KMS-11 (cell line): Measurements from ENCODE around the gene AASDH.

Experiments used
- H2AFZ ChIP-seq: fragments of 200-600 bp; sonication (generic); 2 replicates; pipeline ENCODE4 v1.6.1; 2016; ENCODE audit warnings: antibody characterized with exemption, mixed run types, low read depth
- H3K27ac ChIP-seq: fragments of 200-600 bp; sonication (generic); 2 replicates; pipeline ENCODE4 v1.6.1; 2016; ENCODE audit warnings: mild to moderate bottlenecking, mixed run types
- H3K27me3 ChIP-seq: fragments of 200-600 bp; sonication (generic); 2 replicates; pipeline ENCODE4 v1.6.1; 2017; ENCODE audit warnings: mild to moderate bottlenecking, low read depth, mixed run types, moderate library complexity; ENCODE audit not compliant: insufficient read depth
- H3K36me3 ChIP-seq: fragments of 200-600 bp; sonication (generic); 2 replicates; pipeline ENCODE4 v1.6.1; 2017; ENCODE audit warnings: mild to moderate bottlenecking, mixed run types; ENCODE audit not compliant: insufficient read depth
- H3K4me1 ChIP-seq: fragments of 200-600 bp; sonication (generic); 2 replicates; pipeline ENCODE4 v1.6.1; 2016; ENCODE audit warnings: mild to moderate bottlenecking, low read depth, mixed run types; ENCODE audit not compliant: poor library complexity, severe bottlenecking
- H3K4me2 ChIP-seq: fragments of 200-600 bp; sonication (generic); 2 replicates; pipeline ENCODE4 v1.7.0; 2016; ENCODE audit warnings: mild to moderate bottlenecking, mixed run types
- H3K4me3 ChIP-seq: fragments of 200-600 bp; sonication (generic); IDR thresholded peaks from 2 replicates; pipeline ENCODE4 v1.6.1; 2017; ENCODE audit warnings: low read depth, low read length, mixed read lengths; ENCODE audit not compliant: insufficient read depth
- H3K79me2 ChIP-seq: fragments of 200-600 bp; sonication (generic); 2 replicates; pipeline ENCODE4 v1.6.1; 2016; ENCODE audit warnings: low read depth, mixed run types; ENCODE audit not compliant: insufficient read depth
- H3K9ac ChIP-seq: fragments of 200-600 bp; sonication (generic); 2 replicates; pipeline ENCODE4 v1.6.1; 2016; ENCODE audit warnings: mild to moderate bottlenecking, mixed run types
- H4K20me1 ChIP-seq: fragments of 200-600 bp; sonication (generic); 2 replicates; pipeline ENCODE4 v1.6.1; 2016; ENCODE audit warnings: mild to moderate bottlenecking, mixed run types; ENCODE audit not compliant: insufficient read depth
- TF ChIP-seq, protein P1 (sequence below): fragments of 200-600 bp; sonication (generic); conservative IDR thresholded peaks from 2 replicates; pipeline ENCODE4 v1.6.1; 2017; ENCODE audit warnings: low read depth, mild to moderate bottlenecking, antibody characterized with exemption, low read length, moderate library complexity, mixed read lengths

AASDH gene

DNA sequence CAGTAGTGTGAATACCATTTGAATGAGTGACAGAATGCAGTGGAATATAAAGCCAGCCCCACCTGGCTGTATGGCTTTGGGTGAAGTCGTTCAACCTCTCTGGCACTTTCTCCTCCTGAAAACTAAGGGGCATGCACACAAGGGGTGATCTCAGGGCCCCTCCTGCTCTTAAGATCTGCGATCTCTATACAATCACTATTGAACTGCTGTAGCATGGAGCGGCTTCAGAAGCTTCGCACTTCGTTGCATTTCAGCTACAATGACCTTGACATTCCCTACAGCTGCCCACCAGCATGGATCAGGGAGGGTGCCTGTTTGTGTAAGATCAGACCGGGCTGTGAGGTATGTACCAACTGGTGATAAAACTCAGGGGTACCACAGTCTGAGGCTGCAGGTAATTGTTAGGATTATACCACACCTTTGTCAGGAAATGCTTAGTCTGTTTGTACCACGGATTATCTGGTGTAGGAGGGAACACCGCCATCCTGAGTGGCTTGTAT, 85.2 kb downstream of the AASDH start:
- H4K20me1 ChIP-seq, result no peaks in the 10 kb centered on the region
- TF ChIP-seq, protein P1, sequence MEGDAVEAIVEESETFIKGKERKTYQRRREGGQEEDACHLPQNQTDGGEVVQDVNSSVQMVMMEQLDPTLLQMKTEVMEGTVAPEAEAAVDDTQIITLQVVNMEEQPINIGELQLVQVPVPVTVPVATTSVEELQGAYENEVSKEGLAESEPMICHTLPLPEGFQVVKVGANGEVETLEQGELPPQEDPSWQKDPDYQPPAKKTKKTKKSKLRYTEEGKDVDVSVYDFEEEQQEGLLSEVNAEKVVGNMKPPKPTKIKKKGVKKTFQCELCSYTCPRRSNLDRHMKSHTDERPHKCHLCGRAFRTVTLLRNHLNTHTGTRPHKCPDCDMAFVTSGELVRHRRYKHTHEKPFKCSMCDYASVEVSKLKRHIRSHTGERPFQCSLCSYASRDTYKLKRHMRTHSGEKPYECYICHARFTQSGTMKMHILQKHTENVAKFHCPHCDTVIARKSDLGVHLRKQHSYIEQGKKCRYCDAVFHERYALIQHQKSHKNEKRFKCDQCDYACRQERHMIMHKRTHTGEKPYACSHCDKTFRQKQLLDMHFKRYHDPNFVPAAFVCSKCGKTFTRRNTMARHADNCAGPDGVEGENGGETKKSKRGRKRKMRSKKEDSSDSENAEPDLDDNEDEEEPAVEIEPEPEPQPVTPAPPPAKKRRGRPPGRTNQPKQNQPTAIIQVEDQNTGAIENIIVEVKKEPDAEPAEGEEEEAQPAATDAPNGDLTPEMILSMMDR, result no peak
- H3K4me3 ChIP-seq, result no peak overlapping the region
- no peak overlapping the region for H3K9ac ChIP-seq
- H3K4me1 ChIP-seq, result no peaks in the 10 kb centered on the region
- no peaks in the 10 kb centered on the region for H3K36me3 ChIP-seq
- H3K4me2 ChIP-seq, result no peak overlapping the region
- no peak overlapping the region for H2AFZ ChIP-seq
- H3K27me3 ChIP-seq, result no peaks in the 10 kb centered on the region
- no peak overlapping the region for H3K27ac ChIP-seq
- H3K79me2 ChIP-seq, result no peaks in the 10 kb centered on the region

DNA sequence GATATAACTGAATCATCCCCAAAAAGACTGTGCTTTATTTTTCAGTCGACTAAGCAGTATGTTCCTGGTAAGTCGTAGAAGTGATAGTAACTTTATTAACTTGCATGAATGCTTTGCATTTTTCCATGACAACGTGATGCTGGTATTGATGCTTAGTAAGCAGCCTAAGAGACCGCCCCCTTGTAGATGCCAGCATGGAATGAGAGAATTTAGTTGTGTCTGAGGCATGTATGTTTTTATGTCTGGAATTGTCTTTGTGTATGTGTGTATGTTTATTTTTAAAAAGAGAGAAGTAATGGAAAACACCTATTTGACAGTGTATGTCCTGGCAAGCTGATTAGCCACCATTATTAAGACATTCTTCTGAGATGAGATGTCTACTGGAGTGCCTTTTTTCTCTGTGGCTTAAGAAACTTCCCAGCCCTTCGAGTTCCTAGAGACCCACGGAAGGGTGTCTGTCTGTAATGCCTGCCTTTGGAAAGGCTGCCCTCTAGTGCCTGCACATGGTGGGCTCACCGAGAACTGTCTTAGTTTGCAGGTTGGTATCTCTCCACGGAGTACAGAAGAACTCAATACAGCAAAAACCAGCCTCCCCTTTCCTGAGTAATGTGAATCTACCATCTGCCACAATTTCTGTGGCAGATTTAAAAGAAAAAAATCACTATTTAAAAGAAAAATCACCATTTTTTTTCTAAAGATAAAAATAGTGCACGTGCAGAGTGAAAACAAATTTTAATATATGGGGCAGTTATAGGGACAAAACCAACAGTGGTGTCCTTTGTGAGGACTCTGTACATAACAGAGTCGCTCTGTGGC, 85.9 kb downstream of the AASDH start:
- no peak overlapping the region for H3K27ac ChIP-seq
- TF ChIP-seq, protein P1, result peak; percentile 82
- peak overlapping the region; percentile 8; the same call in 1 of the 2 replicates for H2AFZ ChIP-seq
- no peaks in the 10 kb centered on the region for H3K79me2 ChIP-seq
- H3K4me3 ChIP-seq, result no peak overlapping the region
- H3K4me2 ChIP-seq, result no peak overlapping the region
- H3K4me1 ChIP-seq, result no peaks in the 10 kb centered on the region
- no peaks in the 10 kb centered on the region for H3K27me3 ChIP-seq
- no peaks in the 10 kb centered on the region for H4K20me1 ChIP-seq
- H3K9ac ChIP-seq, result no peak overlapping the region
- H3K36me3 ChIP-seq, result no peaks in the 10 kb centered on the region

- H3K9ac ChIP-seq, result no peak overlapping the region
- H3K27ac ChIP-seq, result no peak overlapping the region
- no peak overlapping the region for H2AFZ ChIP-seq
- TF ChIP-seq, protein P1, result no peak
- H3K27me3 ChIP-seq, result no peaks in the 10 kb centered on the region
- no peak overlapping the region for H3K4me2 ChIP-seq
- H3K36me3 ChIP-seq, result no peaks in the 10 kb centered on the region
- H4K20me1 ChIP-seq, result no peaks in the 10 kb centered on the region
- no peaks in the 10 kb centered on the region for H3K4me1 ChIP-seq
- no peak overlapping the region for H3K4me3 ChIP-seq
- H3K79me2 ChIP-seq, result no peaks in the 10 kb centered on the region
Observed at GRCh38 chr4:56298236-56298635, 89.1 kb downstream of the AASDH start.

DNA sequence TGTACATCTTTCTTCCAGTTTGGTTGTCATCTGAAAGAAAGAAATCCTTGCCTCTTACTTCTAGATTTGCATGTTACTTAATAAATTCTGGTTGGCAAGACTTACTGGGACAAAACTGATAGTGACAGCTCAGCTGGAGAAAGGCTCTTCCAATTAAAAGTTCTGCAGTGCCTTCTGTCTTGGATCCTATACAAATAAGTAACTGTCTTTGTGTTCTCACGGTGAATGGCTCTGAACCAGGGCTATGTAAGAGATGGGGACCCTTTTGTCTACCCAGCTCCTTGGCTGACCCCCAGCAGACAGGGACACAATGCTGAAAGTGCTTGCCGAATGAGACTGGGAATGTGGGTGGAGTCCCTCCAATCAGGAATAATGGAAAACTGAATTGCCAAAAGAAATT, 89.5 kb downstream of the AASDH start:
- H2AFZ ChIP-seq, result no peak overlapping the region

More for the DNA sequence above, 89.5 kb downstream of the AASDH start:
- H3K79me2 ChIP-seq, result no peaks in the 10 kb centered on the region
- H3K9ac ChIP-seq, result no peak overlapping the region
- H4K20me1 ChIP-seq, result no peaks in the 10 kb centered on the region
- H3K4me3 ChIP-seq, result no peak overlapping the region
- no peak overlapping the region for H3K27ac ChIP-seq
- TF ChIP-seq, protein P1, result no peak
- no peak overlapping the region for H3K4me2 ChIP-seq
- no peaks in the 10 kb centered on the region for H3K27me3 ChIP-seq
- no peaks in the 10 kb centered on the region for H3K36me3 ChIP-seq
- H3K4me1 ChIP-seq, result no peaks in the 10 kb centered on the region
